HUES64 (cell line): ENCODE results near the gene CLCN6. TPM values are rescaled to one million over a fixed set of nuclear protein-coding genes. Genes with fewer than 3 reads are reported as not detected.
A peak's percentile ranks its signal among the peaks of the same experiment; 100 is the strongest.

ENCODE experiments used
- H3K27ac ChIP-seq: 2 replicates; pipeline ENCODE4 v1.7.0; 2013; ENCODE audit warnings: low read depth, low read length, inconsistent platforms
- H3K27me3 ChIP-seq: 2 replicates; pipeline ENCODE4 v1.6.1; 2013; ENCODE audit warnings: mild to moderate bottlenecking, low read length; ENCODE audit not compliant: insufficient read depth
- H3K36me3 ChIP-seq: 2 replicates; pipeline ENCODE4 v1.6.1; 2013; ENCODE audit warnings: mild to moderate bottlenecking, low read length; ENCODE audit not compliant: insufficient read depth
- H3K4me1 ChIP-seq: 2 replicates; pipeline ENCODE4 v1.6.1; 2013; ENCODE audit warnings: mild to moderate bottlenecking, low read length, moderate library complexity; ENCODE audit not compliant: insufficient read depth
- H3K4me3 ChIP-seq: 2 replicates; pipeline ENCODE4 v1.5.1; 2013; ENCODE audit warnings: mild to moderate bottlenecking, low read length, moderate library complexity
- H3K9ac ChIP-seq: 2 replicates; pipeline ENCODE4 v1.6.1; 2013; ENCODE audit warnings: mild to moderate bottlenecking, low read depth, low read length
- H3K9me3 ChIP-seq: 2 replicates; pipeline ENCODE4 v1.6.1; 2013; ENCODE audit warnings: low read depth, low read length; ENCODE audit not compliant: insufficient read depth
- WGBS: fragments of 150-250, 120-280 bp; methylation state at CpG from one replicate; pipeline ENCODE4 v1.1.7; 2013; ENCODE audit warnings: missing lambda C conversion rate; 5-methylcytosine and 5-hydroxymethylcytosine counted together
- polyA plus RNA-seq, 2 experiments: library from polyadenylated mRNA; stranded (reverse); fragments of 50-300 nt; gene quantifications; one replicate each; pipeline ENCODE4 v1.2.3, GENCODE V29; 2013

Gene CLCN6
- 18.6 TPM for polyA plus RNA-seq (2013, experiment 1 of 2)
- polyA plus RNA-seq (2013, experiment 2 of 2): 16.7 TPM

- H3K9ac ChIP-seq: peak within 1 kb of the TSS; percentile 65
- WGBS: under 1% methylated on average over 72 of the region's 72 CpGs
- peaks cover 15% of the 10 kb centered on the region for H3K4me1 ChIP-seq
- H3K27me3 ChIP-seq: no peaks in the 10 kb centered on the region
- H3K27ac ChIP-seq: peak within 1 kb of the TSS; percentile 94
- H3K36me3 ChIP-seq: peaks cover 44% of the 10 kb centered on the region
- no peaks in the 10 kb centered on the region for H3K9me3 ChIP-seq
- H3K4me3 ChIP-seq: peak within 1 kb of the TSS; percentile 86
These were observed at the start of gene CLCN6, which contains the start of gene MTHFR for GRCh38 chr1:11805422-11806306. TSS of gene CLCN6 (plus strand) at chr1:11806191. CDS start at chr1:11806263, 72 bp downstream. TSS of gene MTHFR (minus strand) at chr1:11805964. CDS start at chr1:11803116, 2,848 bp downstream.

GRCh38 chr1:11757047-11757446 lies 48.9 kb upstream of the CLCN6 start:
- Histone ChIP-seq H3K4me3 (no peak overlapping the region), H3K27me3 (peaks cover 22% of the 10 kb centered on the region)
- 90% methylated on average over 1 of the region's 1 CpG for WGBS

GRCh38 chr1:11759791-11760190 lies 46.2 kb upstream of the CLCN6 start:
- 87% methylated on average over 2 of the region's 4 CpGs for WGBS
- peaks cover 3% of the 10 kb centered on the region; the same call in 1 of the 2 replicates for H3K4me1 ChIP-seq

More at GRCh38 chr1:11757047-11757446, 48.9 kb upstream of the CLCN6 start:
- H3K4me1 ChIP-seq: peaks cover 13% of the 10 kb centered on the region
- H3K9ac ChIP-seq: no peak overlapping the region
- no peaks in the 10 kb centered on the region for H3K36me3 ChIP-seq
- no peaks in the 10 kb centered on the region for H3K9me3 ChIP-seq
- no peak overlapping the region for H3K27ac ChIP-seq

GRCh38 chr1:11761285-11761684 lies 44.7 kb upstream of the CLCN6 start:
- H3K4me1 ChIP-seq: peaks cover 3% of the 10 kb centered on the region; the same call in 1 of the 2 replicates
- WGBS: 85% methylated on average over 6 of the region's 6 CpGs
- H3K9me3 ChIP-seq: no peaks in the 10 kb centered on the region
- no peak overlapping the region for H3K4me3 ChIP-seq
- no peak overlapping the region for H3K27ac ChIP-seq
- no peak overlapping the region for H3K9ac ChIP-seq
- H3K27me3 ChIP-seq: peaks cover 30% of the 10 kb centered on the region
- no peaks in the 10 kb centered on the region for H3K36me3 ChIP-seq

More at GRCh38 chr1:11759791-11760190, 46.2 kb upstream of the CLCN6 start:
- Histone ChIP-seq H3K4me3 (no peak overlapping the region), H3K36me3 (no peaks in the 10 kb centered on the region), H3K9ac (no peak overlapping the region), H3K9me3 (no peaks in the 10 kb centered on the region), H3K27ac (no peak overlapping the region), H3K27me3 (peaks cover 30% of the 10 kb centered on the region)

GRCh38 chr1:11761988-11762406 lies 44.0 kb upstream of the CLCN6 start, which contains the start of gene C1orf167:
TSS of gene C1orf167 (plus strand) at chr1:11762193. CDS start at chr1:11764401, 2,208 bp downstream.
- peaks cover 3% of the 10 kb centered on the region; the same call in 1 of the 2 replicates for H3K4me1 ChIP-seq
- H3K36me3 ChIP-seq: no peaks in the 10 kb centered on the region
- H3K9me3 ChIP-seq: no peaks in the 10 kb centered on the region
- H3K4me3 ChIP-seq: peak within 1 kb of the TSS; percentile 26; the same call in 1 of the 2 replicates
- no peak within 1 kb of the TSS for H3K27ac ChIP-seq
- WGBS: 6% methylated on average over 29 of the region's 29 CpGs
- peaks cover 30% of the 10 kb centered on the region for H3K27me3 ChIP-seq
- H3K9ac ChIP-seq: no peak within 1 kb of the TSS

GRCh38 chr1:11764115-11764514 lies 41.9 kb upstream of the CLCN6 start:
- WGBS: 88% methylated on average over 3 of the region's 3 CpGs
- H3K9ac ChIP-seq: no peak overlapping the region; the same call in 1 of the 2 replicates
- no peaks in the 10 kb centered on the region for H3K36me3 ChIP-seq
- H3K4me3 ChIP-seq: no peak overlapping the region
- H3K27me3 ChIP-seq: peaks cover 30% of the 10 kb centered on the region
- peaks cover 3% of the 10 kb centered on the region; the same call in 1 of the 2 replicates for H3K4me1 ChIP-seq
- no peaks in the 10 kb centered on the region for H3K9me3 ChIP-seq
- H3K27ac ChIP-seq: no peak overlapping the region

- Histone ChIP-seq H3K36me3 (no peaks in the 10 kb centered on the region), H3K27me3 (peaks cover 30% of the 10 kb centered on the region), H3K4me3 (no peak overlapping the region), H3K4me1 (peaks cover 3% of the 10 kb centered on the region; the same call in 1 of the 2 replicates), H3K9me3 (no peaks in the 10 kb centered on the region), H3K27ac (no peak overlapping the region), H3K9ac (no peak overlapping the region)
- 84% methylated on average over 7 of the region's 7 CpGs for WGBS
These were observed 41.5 kb upstream of the CLCN6 start for GRCh38 chr1:11764519-11764918.

GRCh38 chr1:11765661-11766428 lies 40.1 kb upstream of the CLCN6 start:
- Histone ChIP-seq H3K4me3 (no peak overlapping the region), H3K9ac (no peak overlapping the region), H3K9me3 (no peaks in the 10 kb centered on the region), H3K36me3 (no peaks in the 10 kb centered on the region), H3K4me1 (peaks cover 3% of the 10 kb centered on the region; the same call in 1 of the 2 replicates), H3K27ac (no peak overlapping the region), H3K27me3 (peaks cover 20% of the 10 kb centered on the region)
- 92% methylated on average over 19 of the region's 19 CpGs for WGBS

GRCh38 chr1:11766429-11766776 lies 39.6 kb upstream of the CLCN6 start:
- Histone ChIP-seq H3K36me3 (no peaks in the 10 kb centered on the region), H3K9me3 (no peaks in the 10 kb centered on the region), H3K4me3 (no peak overlapping the region), H3K4me1 (peaks cover 3% of the 10 kb centered on the region; the same call in 1 of the 2 replicates), H3K9ac (no peak overlapping the region), H3K27ac (no peak overlapping the region), H3K27me3 (peaks cover 14% of the 10 kb centered on the region)
- WGBS: 84% methylated on average over 14 of the region's 14 CpGs

GRCh38 chr1:11767922-11768704 lies 37.9 kb upstream of the CLCN6 start:
- Histone ChIP-seq H3K27ac (no peak overlapping the region), H3K27me3 (no peaks in the 10 kb centered on the region; the same call in none of the 2 replicates), H3K36me3 (no peaks in the 10 kb centered on the region), H3K9ac (no peak overlapping the region), H3K9me3 (no peaks in the 10 kb centered on the region), H3K4me1 (no peaks in the 10 kb centered on the region), H3K4me3 (no peak overlapping the region)
- 81% methylated on average over 16 of the region's 16 CpGs for WGBS
